MCF 10A (cell line): ENCODE data around the gene STK16. TPM values are rescaled to one million over a fixed set of nuclear protein-coding genes. Genes with fewer than 3 reads are reported as not detected.

Experiments used
- BruUV-seq: library from RNA; stranded (reverse); fragments of 400-500 nt; replicated peaks from 2 replicates; lab custom pipeline; 2021; lab: Mats Ljungman, UMichigan
- CTCF ChIA-PET: fragments of 300-600 bp; sonication (Branson Sonifier 250); formaldehyde crosslinking; extraction: SDS; loops from one replicate; lab custom pipeline; 2021; ENCODE audit warnings: antibody characterized with exemption, inconsistent platforms; lab: Yijun Ruan, JAX
- POLR2A ChIA-PET: fragments of 300-600, 350-650 bp; sonication (Branson Sonifier 250); formaldehyde crosslinking; extraction: SDS; loops from one replicate; lab custom pipeline; 2020; ENCODE audit warnings: antibody characterized with exemption, inconsistent platforms; lab: Yijun Ruan, JAX
- DNase-seq: peaks from one replicate; pipeline ENCODE4 v3.0.0-alpha.2; 2018; ENCODE audit not compliant: unreplicated experiment
- H3K27ac Mint-ChIP-seq: one replicate; pipeline ENCODE4 v1.8.0; 2022; ENCODE audit warnings: mild to moderate bottlenecking, low read depth, mixed read lengths; ENCODE audit not compliant: unreplicated experiment
- H3K27me3 Mint-ChIP-seq: one replicate; pipeline ENCODE4 v1.8.0; 2022; ENCODE audit warnings: mixed read lengths; ENCODE audit not compliant: insufficient read depth, unreplicated experiment
- H3K36me3 Mint-ChIP-seq: one replicate; pipeline ENCODE4 v1.8.0; 2022; ENCODE audit warnings: mild to moderate bottlenecking, moderate library complexity, mixed read lengths; ENCODE audit not compliant: insufficient read depth, unreplicated experiment
- H3K4me1 Mint-ChIP-seq: one replicate; pipeline ENCODE4 v1.8.0; 2022; ENCODE audit warnings: mixed read lengths; ENCODE audit not compliant: insufficient read depth, unreplicated experiment
- H3K4me3 Mint-ChIP-seq: one replicate; pipeline ENCODE4 v1.8.0; 2022; ENCODE audit warnings: mild to moderate bottlenecking, moderate library complexity, mixed read lengths; ENCODE audit not compliant: unreplicated experiment
- H3K9me3 Mint-ChIP-seq: one replicate; pipeline ENCODE4 v1.8.0; 2022; ENCODE audit warnings: mixed read lengths; ENCODE audit not compliant: unreplicated experiment
- CTCF ChIP-seq: fragments of 200-600 bp; IDR thresholded peaks from one replicate; pipeline ENCODE4 v1.8.0; 2022; ENCODE audit warnings: antibody characterized with exemption, mild to moderate bottlenecking; ENCODE audit not compliant: unreplicated experiment
- intact Hi-C: fragments of 100-400 bp; cut with micrococcal nuclease; formaldehyde crosslinking; loops from 2 replicates; pipeline ENCODE4 v1.14.1; 2022
- total RNA-seq: library from RNA; stranded (reverse); gene quantifications from 2 replicates; pipeline ENCODE4 v1.2.3, GENCODE V29; 2022

The STK16 gene
- total RNA-seq, 1 experiment from 2014 or later: 33.4 TPM

DNA sequence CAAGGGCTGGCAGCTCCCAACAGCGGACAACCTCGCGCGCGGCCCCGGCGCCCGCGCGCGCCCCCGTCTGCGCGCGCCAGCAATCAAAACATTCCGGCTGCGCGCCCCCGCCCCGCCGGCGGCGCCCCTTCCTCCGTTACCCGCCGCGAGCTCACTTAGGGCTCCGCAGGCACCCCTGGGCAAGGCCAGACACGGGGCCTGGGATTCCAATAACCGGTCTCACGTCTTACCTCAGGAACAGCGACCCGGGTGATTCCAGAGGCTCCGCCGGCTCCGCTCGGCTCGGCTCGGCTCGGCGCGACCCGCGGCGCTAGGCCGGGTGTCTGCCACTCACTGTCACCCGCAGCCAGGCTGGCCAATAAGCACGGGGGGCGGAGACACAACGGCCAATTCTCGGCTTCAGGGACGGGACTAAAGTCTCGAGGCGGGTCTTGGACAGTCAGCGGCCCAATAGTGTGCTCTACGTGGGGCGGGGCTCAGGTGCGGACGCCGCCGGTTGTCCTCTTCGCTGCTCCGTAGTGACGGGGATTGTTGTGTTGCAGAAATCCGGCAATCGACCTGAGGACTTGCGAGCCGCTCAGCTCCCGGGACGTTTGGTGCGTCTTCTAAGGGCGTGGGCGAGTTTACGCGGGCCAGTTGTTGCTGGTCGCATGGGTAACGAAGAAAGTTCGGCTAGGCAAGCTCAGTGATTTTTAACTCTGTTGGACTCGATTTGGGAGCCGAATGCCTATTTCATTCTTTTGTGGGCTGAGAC, 15.8 kb upstream of the STK16 start, which contains the start of the genes ANKZF1 and ATG9A:
Gene ANKZF1 (plus strand): TSS at position 502 of the 754 bp plus-strand sequence. CDS start 452 bp downstream, outside the sequence.
Gene ATG9A (minus strand): TSS at position 332 of the 754 bp plus-strand sequence. CDS start 1,612 bp downstream, outside the sequence.
- Mint-ChIP-seq H3K36me3 (peaks cover 67% of the 10 kb centered on the region), H3K4me1 (peaks cover 12% of the 10 kb centered on the region), H3K4me3 (peak within 1 kb of the TSS; percentile 100), H3K9me3 (no peaks in the 10 kb centered on the region), H3K27me3 (no peaks in the 10 kb centered on the region), H3K27ac (peak within 1 kb of the TSS; percentile 99)
- no peak for TF ChIP-seq CTCF
- peak; percentile 100 for DNase-seq
- ChIA-PET CTCF (interaction anchor here (0.6 to 4.9 kb wide), 9 partner anchors 12 to 342 kb away, joined by 3 to 41 read pairs (median 7); partner anchors contain the start of genes CNPPD1 and GLB1L), POLR2A (interaction anchor here (0.6 to 14.6 kb wide), 34 partner anchors 8 to 959 kb away, joined by 3 to 401 read pairs (median 5); partner anchors contain the start of genes AAMP, ABCB6, CNPPD1 and DNAJB2)
- intact Hi-C loops: loop anchor here (1.0 to 2.0 kb wide), 4 partner anchors 15 to 65 kb away; partner anchors contain the start of genes DNAJB2, GLB1L and STK16
- BruUV-seq: no TSS peak

- peaks cover 12% of the 10 kb centered on the region for H3K4me1 Mint-ChIP-seq
- ChIA-PET CTCF (interaction anchor here (0.6 to 4.9 kb wide), 12 partner anchors 12 to 513 kb away, joined by 3 to 41 read pairs (median 5); partner anchors contain the start of genes CNPPD1 and GLB1L), POLR2A (interaction anchor here (0.6 to 14.6 kb wide), 33 partner anchors 8 to 960 kb away, joined by 3 to 401 read pairs (median 5); partner anchors contain the start of genes AAMP, ABCB6, CNPPD1 and DNAJB2)
- H3K27ac Mint-ChIP-seq: peak overlapping the region; percentile 99
- peaks cover 67% of the 10 kb centered on the region for H3K36me3 Mint-ChIP-seq
- peak overlapping the region; percentile 100 for H3K4me3 Mint-ChIP-seq
- peak; percentile 49 for DNase-seq
- no peaks in the 10 kb centered on the region for H3K9me3 Mint-ChIP-seq
- BruUV-seq: TSS peak; percentile 63
- intact Hi-C loops: loop anchor here (2.0 kb wide), 1 partner anchor 15 kb away; the partner anchor contains the start of genes GLB1L and STK16
- TF ChIP-seq CTCF: no peak
- no peaks in the 10 kb centered on the region for H3K27me3 Mint-ChIP-seq
These were observed 15.2 kb upstream of the STK16 start for GRCh38 chr2:219230059-219230540.

GRCh38 chr2:219234331-219234730, 10.9 kb upstream of the STK16 start:
- BruUV-seq: no TSS peak
- intact Hi-C loops: no loop called here
- Mint-ChIP-seq H3K27ac (no peak overlapping the region), H3K36me3 (peaks cover 68% of the 10 kb centered on the region), H3K4me1 (no peaks in the 10 kb centered on the region), H3K27me3 (no peaks in the 10 kb centered on the region), H3K4me3 (no peak overlapping the region), H3K9me3 (no peaks in the 10 kb centered on the region)
- POLR2A ChIA-PET: interaction anchor here (1.2 to 14.6 kb wide), 2 partner anchors 16 kb away, joined by 3 to 401 read pairs; partner anchors contain the start of genes GLB1L, STK16, TUBA4A and TUBA4B
- no peak for TF ChIP-seq CTCF
- DNase-seq: no peak
- CTCF ChIA-PET: interaction anchor here (0.6 to 1.7 kb wide), 3 partner anchors 25 to 65 kb away, joined by 3 to 6 read pairs (median 6); no protein-coding TSS in a partner anchor
